ENCODE results near the gene KRTAP10-7.
A peak's percentile ranks its signal among the peaks of the same experiment; 100 is the strongest.
"Not testable (repeated sequence)": the region's sequence is repeated elsewhere in the genome, so short reads cannot be mapped to it uniquely, and the experiment has no call there.

Gene KRTAP10-7, protein sequence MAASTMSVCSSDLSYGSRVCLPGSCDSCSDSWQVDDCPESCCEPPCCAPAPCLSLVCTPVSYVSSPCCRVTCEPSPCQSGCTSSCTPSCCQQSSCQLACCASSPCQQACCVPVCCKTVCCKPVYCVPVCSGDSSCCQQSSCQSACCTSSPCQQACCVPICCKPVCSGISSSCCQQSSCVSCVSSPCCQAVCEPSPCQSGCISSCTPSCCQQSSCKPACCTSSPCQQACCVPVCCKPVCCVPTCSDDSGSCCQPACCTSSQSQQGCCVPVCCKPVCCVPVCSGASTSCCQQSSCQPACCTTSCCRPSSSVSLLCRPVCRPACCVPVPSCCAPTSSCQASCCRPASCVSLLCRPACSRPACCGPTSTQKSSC

DNA sequence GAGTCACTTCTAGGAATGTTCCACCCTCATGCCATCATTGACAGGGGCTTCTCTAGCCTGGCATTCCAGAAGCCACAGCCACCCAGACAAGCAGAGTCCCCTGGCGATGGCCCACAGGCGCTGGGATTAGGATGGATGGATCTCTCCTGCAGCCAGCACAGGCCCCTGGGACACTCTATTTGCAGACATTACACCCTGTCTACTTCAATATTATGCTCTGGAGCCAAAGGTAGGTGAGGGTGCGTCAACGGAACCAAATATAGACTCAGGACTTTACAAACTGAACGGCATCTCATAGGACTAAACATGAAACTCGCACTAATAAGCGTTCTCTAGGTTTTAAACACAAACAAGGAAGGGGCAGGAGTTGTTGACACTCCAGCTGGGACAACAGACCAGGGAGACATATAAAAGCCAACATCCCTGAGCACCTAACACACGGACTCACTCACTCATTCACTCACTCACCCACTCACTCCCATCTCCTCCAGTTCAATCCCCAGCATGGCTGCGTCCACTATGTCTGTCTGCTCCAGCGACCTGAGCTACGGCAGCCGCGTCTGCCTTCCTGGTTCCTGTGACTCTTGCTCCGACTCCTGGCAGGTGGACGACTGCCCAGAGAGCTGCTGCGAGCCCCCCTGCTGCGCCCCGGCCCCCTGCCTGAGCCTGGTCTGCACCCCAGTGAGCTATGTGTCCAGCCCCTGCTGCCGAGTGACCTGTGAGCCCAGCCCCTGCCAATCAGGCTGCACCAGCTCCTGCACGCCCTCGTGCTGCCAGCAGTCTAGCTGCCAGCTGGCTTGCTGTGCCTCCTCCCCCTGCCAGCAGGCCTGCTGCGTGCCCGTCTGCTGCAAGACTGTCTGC, at the start of gene KRTAP10-7:
TSS of gene KRTAP10-7 (plus strand) at position 480 of the 861 bp plus-strand sequence. CDS start at position 505, 25 bp downstream.
- DNase-seq, result not testable (repeated sequence)

DNA sequence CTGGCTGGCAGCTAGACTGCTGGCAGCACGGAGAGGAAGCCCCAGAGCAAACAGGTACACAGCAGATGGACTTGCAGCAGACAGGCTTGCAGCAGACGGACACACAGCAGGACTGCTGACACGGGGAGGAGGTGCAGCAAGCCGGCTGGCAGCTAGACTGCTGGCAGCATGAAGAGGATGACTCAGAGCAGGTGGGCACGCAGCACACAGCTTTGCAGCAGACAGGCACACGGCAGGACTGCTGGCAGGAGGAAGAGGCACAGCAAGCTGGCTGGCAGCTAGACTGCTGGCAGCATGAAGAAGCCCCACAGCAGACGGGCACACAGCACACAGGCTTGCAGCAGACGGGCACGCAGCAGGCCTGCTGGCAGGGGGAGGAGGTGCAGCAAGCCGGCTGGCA, 49.6 kb upstream of the KRTAP10-7 start:
- DNase-seq, result no peak

DNA sequence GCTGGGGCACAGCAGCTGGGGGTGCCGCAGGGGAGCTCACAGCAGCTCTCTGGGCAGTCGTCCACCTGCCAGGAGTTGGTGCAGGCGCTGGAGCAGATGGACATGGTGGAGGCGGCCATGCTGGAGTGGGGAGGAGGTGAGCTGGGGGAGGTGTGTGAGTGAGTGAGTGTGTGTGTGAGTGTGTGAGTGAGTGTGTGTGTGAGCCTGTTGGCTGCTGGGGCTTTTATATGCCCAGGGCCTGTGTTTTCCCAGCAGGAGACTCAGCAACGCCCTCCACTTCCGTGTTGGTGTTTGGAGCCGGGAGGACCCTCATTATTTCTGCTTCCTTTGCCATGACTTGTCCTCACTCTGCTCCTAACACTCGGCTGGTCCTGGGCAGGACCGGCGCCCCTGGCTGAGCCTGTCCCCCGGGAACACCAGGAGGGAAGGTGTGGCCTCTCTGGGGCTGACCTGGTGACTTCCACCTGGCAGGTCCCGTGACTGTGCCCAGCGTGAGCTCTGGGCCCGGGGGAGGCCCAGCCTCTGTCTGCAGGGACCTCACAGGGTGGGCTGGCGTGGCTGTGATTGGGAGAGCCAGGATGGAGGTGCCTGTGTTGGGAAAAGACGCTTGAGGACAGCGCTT, 48.9 kb upstream of the KRTAP10-7 start, which contains the start of gene KRTAP10-2:
TSS of gene KRTAP10-2 (minus strand) at position 166 of the 622 bp plus-strand sequence. CDS start at position 119, 47 bp downstream.
- DNase-seq, result peak; percentile 16 to 79 (median 78)

DNA sequence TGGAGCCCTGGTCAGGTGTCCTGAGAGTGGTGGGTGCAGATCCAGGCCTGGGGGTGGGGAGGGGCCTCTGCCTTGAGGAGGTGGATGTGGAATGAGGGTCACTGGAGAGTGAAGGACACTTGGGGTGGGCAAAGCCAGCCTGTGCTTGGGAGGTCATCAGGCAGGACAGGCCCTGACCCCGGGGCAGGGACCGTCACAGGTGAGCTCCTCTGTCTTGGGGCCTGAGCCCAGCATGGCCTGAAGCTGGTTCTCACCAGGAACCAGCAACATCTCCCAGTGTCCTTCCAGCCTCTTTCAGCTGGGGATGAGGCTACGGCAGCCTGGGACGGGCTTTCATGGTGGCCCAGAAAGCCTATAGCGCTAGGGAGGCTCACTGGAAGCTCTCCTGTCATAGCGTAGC, 48.3 kb upstream of the KRTAP10-7 start:
- no peak for DNase-seq

DNA sequence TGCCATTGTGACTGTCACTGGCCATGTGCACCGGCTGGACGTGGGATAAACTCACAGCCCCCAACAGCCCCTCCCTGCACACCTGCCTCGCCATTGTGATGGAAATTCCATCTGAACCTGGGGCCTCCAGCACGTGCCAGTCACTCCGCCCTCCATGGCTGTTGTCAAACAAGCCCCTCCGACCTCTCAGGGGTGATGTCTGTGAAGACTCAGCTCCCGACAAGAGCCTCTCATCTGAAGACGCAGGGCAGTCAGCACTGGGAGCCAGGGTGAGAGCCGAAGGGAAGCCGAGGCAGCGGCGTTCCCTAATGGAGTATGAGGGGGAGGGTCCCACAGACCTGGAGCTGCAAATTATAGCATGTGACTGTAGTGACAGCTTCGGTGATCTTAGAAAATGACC, 47.7 kb upstream of the KRTAP10-7 start:
- DNase-seq, result no peak

DNA sequence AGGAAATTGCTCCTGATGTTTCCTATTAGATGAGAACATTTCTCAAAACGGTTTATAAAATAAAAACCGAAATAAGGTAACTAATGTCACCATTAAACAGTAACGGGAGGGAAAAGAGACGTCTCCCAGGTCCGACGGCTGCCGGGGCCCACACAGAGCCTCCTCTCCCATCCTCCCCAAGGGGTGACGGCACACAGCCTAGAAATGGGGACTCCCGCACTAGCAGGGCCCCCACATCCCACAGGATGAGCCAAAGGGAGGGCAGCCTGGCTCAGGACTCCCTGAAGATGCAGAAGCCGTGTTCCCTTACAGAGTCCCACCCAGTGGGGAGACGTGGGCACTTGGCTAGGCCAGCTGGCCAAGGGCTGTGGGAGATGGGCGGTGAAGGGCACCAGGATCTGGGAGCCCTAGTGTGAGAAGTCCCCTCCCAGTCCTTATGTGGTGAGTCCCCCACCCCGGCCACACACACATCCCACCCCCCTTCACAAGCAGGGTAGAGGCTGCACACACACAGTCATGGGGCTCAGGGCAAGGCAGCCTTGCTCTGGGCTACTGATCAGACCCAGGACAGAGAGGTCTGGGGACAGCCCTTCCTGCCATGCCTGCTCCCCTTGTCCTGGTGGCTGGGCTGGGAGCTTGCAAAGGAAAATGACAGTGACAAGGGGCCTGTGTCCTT, 45.1 kb upstream of the KRTAP10-7 start:
- no peak for DNase-seq

DNA sequence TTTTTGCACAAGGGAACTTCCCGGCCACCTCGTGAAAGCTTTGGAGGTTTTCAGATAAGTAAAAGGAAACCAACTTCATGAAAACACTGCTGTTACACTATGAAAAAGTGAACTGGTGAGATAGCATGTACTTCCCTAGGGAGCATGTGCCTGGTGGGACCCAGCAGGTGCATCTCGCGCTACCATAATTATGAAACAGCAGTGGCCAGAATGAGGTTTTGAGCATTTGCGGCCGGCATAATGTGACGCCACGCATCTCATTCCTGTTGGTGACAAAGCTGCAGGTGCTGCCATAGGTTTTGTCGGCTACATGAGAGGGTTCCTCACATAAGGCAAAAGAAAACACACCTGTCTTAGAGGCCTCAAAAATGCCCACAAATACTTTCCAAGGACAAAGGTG, 43.5 kb upstream of the KRTAP10-7 start:
- DNase-seq, result peak; percentile 29 to 75 (median 47)

DNA sequence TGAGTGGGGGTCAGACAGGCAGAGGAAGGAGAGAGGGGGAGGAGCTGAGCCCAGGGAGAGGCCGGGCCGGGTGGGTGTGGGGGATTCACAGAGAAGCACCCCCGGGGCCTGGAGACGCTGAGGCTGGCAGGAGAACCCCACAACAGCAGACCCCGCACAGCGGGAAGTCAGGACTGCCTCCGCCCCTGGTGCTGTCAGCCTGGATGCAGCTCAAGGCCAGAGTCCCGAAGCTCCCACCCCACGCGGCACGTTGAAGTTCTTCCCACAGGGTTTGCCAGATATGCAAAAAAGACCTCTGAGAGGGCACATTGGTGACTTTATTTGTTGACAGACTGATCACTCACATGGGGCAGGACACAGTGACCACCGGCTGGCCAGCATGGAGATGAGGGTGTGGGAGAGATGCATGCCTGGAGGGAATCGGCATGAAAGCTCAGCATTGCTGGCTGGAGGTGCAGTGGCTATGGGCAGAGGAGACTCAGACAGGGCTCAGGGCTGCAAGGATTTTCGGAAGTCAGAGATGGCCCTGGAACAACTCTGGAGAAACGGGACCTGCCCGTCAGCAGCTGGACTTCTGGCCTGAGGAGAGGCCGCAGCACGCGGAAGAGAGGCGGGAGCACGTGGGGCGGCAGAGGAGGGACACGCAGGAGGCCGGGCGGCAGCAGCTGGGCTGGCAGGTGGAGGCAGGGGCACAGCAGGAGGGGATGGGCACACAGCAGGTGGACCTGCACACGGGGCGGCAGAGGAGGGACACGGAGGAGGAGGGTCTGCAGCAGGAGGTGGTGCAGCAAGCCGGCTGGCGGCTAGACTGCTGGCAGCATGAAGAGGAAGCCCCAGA, 42.7 kb upstream of the KRTAP10-7 start:
- no peak for DNase-seq

DNA sequence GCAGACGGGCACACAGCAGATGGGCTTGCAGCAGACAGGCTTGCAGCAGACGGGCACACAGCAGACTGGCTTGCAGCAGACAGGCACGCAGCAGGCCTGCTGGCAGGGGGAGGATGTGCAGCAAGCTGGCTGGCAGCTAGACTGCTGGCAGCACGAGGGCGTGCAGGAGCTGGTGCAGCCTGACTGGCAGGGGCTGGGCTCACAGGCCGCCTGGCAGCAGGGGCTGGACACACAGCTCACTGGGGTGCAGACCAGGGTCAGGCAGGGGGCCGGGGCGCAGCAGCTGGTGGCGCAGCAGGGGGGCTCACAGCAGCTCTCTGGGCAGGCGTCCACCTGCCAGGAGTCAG, 42.1 kb upstream of the KRTAP10-7 start:
- DNase-seq, result not testable (repeated sequence)

DNA sequence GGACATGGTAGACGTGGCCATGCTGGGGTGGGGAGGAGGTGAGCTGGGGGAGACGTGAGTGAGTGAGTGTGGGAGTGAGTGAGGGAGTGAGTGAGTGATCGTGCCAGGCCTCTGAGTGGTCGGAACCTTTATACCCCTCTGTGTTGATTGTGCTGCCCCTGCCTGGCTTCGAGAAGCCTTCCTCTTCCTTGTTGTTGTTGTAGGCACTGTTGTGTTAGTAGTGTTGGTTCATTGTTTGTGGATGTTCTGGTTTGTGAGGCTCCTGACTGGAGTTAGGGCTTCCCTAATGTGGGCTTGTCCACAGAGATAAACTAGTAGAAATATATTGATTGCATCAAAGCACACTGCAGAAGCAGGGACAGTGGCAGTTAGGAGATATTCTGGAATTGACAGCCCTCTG, 41.7 kb upstream of the KRTAP10-7 start, which contains the start of gene KRTAP10-3:
TSS of gene KRTAP10-3 (minus strand) at position 101 of the 400 bp plus-strand sequence. CDS start at position 21, 80 bp downstream.
- no peak for DNase-seq

DNA sequence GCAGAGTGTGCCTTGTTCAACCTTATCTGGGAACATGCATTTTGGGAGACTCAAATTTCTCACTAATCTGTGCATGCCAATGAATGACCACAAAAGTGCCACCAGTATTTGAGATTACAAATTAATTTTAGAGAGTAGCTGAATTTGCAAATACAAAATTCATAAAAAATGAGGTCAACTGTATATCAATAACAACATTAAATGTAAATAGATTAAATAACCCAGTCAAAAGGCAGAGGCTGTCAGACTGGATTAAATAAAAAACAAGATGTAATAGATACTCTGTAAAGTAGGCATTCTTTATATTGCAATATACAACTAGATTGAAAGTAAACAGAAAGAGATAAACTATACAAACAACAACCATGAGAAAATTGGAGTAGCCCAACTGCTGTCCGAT, 36.3 kb upstream of the KRTAP10-7 start:
- no peak for DNase-seq

DNA sequence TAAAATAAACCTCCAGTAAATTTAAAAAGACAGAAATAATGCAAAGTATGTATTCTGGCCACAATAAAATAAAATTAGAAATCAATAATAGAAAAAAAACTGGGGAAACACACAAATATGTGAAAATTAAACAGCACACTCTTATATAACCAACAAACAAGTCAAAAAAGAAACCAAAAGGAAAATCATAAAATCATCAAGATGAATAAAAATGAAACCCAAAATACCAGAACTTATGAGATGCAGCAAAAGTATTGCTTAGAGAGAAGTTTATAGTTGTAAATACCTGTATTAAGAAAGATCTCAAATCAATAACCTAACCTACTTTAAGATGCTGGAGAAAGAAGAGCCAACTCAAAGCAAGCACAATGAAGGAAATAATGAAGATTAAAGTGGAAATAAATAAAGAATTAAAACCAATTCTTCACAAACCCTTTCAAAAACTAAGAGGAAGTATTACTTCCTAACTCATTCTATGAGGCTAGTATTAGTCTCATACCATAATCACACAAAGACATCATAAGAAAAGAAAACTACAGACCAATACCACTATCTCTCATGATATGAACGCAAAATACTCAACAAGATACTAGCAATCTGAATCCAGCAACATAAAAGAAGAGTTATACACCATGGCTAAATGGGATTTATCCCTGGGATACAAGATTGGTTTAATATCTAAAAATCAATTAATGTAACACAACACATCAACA, 35.4 kb upstream of the KRTAP10-7 start:
- no peak for DNase-seq

DNA sequence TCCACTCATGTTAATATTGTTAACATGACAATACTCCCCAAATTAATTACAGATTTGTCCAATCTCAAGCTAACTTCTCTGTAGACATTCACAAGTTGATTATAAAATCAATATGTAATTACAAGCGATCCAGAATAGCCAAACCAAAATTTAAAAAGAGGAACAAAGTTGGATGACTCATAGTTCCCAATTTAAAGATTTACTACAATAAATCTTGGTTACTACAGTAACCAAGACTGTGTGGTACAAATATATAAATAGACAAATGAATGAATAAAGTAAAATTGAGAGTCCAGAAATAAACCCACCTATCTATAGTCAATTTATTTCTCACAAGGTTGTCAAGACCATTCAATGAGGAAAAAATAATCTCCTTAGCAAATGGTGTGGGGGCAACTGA, 34.0 kb upstream of the KRTAP10-7 start:
- DNase-seq, result no peak

DNA sequence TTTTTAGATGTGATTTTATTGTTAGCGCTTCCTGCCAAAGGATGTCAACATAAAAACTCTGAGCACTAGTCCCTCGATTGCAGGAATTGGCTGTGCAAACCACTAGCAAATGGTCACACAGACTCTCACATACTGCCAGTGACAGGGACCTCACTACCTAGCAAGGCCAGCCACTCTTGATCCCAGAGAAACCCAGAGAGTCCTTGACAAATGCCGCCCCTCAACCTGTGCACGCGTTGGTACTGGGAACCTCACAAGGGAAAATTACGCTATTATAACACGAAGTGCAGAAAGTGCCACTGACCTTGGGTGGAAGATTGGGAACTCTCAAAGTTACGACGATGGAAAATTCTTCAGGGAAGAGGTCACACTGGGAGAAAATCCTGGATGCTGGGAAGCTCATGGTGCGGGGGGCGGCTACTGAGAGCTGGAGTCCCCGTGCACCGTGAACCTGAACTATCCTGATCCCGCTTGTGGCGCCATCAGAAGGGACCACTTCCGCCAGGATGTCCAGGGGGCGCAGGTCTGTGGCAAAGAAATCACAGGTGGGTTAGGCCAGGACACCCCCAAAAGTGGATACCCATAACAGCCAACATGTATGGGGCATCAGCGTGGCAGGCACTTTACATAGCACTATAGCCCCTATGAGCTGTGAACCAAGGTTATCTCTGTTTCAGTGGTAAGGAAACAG, 32.8 kb upstream of the KRTAP10-7 start:
- no peak for DNase-seq

DNA sequence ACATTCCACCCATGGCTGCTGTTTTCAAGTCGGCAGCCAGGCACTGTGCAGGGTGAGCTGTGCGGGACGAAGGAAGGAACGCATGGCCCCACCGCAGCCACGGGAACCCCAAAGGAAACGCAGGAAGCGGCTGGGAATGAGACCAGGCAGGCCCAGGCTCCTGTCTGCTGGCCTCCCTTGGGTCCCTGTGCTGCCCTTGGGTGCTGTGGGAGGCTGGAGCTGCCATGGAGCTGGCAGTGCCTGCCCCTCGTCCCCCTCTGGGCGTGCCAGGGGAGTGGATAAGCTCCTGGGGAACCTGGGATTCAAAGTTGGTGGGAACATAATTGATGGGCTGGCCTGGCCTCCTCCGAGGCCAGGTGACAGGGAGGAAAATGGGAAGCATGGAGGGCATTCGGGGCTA, 32.1 kb upstream of the KRTAP10-7 start:
- no peak for DNase-seq

DNA sequence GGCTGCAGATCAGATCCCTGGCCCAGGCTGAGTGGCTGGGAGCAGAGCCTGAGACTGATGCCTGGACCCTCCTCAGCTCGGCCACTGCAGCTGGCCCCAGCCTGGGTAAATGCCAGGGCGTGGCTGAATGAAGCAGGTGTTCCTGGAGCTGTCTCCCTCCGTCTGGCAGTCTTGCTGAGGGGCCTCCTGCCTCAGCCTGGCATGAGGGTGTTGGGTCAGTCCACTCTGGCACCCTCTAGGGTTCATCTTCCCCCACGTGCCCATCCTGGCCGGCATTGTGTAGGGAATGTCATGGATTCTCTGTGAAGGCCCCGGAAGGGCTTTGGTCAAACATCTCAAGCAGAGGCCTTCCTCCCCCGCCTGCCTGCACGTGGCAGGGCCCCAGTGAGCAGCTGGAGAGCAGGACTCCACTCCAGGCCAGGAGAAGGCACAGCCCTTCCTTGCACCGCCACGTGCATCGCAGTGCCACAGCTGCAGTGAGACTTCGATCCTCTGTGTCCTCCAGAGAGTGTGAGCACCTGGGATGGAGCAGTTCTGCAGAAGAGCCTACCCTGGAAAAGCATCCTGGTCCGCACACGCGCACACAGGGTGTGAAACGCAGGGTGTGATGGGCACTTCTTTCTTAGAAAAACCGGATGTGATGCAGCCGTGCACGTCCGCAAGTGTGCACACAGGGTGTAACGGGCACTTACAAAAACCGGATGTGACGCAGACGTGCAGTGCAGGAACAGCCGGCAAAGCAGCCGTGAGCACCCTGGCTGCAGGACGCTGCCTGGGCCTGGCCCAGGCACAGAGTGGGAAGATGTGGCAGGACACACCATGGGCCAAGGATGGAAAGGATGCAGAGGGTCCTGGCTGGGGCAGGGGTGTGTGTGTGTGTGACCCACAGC, 31.5 kb upstream of the KRTAP10-7 start:
- peak in 2 of 3 experiments; percentile 45 to 60 for DNase-seq

DNA sequence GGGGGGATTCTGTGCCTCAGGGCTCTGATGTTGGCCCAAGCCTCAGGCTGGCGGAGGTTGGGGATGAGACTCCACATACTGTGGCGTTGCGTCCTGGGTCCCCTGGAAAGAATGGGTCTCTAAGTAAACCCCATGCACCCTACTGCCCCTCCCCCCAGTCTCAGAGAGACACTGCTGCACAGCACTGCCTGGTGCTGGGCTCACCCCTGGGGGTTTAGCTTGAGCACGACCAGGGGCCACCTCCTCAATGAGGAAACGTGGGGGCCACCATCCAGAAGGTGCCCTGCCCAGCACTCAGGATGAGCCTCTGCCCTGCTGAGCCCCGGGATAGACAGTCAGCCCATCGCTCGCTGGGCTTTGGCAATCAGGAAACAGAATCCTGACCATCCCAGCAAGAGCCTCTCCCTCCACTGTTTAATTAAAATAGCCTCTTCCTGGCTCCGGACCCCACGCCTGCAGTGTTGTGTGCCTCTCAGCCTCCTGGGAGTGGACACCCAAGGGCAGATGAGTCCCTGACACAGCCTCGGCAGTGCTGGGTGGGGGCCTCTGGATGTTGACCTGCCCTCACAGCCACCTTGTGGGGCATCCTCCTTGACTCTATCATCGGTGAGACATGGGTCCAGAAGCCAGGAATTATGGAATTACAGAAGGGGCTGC, 30.4 kb upstream of the KRTAP10-7 start:
- DNase-seq, result no peak

DNA sequence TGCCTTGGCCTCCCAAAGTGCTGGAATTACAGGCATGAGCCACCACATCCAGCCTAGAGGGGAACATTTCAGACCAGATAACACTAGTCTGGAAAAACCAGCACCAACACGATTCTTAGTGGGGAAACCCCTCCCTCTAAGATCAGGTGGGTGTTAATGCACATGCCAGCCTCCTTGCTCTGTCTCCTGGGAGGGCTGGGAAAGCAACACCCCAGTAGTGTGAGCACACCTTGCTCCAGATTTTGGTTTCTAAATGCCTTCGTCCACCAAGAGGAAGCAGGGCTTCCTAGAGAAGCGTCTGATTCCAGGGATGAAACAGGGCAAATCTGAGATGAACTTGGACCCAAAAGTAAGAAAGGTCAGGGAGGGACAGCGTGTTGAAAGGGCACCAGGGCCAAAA, 29.1 kb upstream of the KRTAP10-7 start:
- DNase-seq, result no peak

All from NCI-H1417 (cell line).